Stimulated activated CD4-positive, alpha-beta T cell treated with anti-CD3 and anti-CD28 coated beads, Interleukin-1b, Interleukin-23, amount 100 ng/mL, for 24 hours (primary cell): ENCODE data around the gene ZNF865.

ENCODE experiments used
- DNase-seq, 4 experiments: peaks; one replicate each; pipeline ENCODE4 v3.0.0-alpha.2; 2020; ENCODE audit warnings: low read depth in 4 of 4, low spot score in 1 of 4

ZNF865 gene

GRCh38 chr19:55622242-55622969 is 17.0 kb downstream of the ZNF865 start:
- no peak for DNase-seq

- DNase-seq = no peak
Measured at GRCh38 chr19:55623130-55623529, 17.7 kb downstream of the ZNF865 start.

GRCh38 chr19:55623561-55623960 is 18.1 kb downstream of the ZNF865 start:
- no peak for DNase-seq

GRCh38 chr19:55624109-55625003 is 18.9 kb downstream of the ZNF865 start, which contains the start of gene ZNF784:
ZNF784 (minus strand) TSS chr19:55624566; CDS start chr19:55624561, 5 bp downstream.
- peak; percentile 89 to 96 (median 90) for DNase-seq

GRCh38 chr19:55625004-55625326 is 19.5 kb downstream of the ZNF865 start:
- DNase-seq = no peak

GRCh38 chr19:55626350-55626749 is 20.9 kb downstream of the ZNF865 start:
- no peak for DNase-seq

GRCh38 chr19:55632463-55632834 is 27.0 kb downstream of the ZNF865 start:
- DNase-seq = peak; percentile 82 to 91 (median 86)

- no peak for DNase-seq
Measured at GRCh38 chr19:55633861-55634260, 28.4 kb downstream of the ZNF865 start.

GRCh38 chr19:55635334-55635717 is 29.9 kb downstream of the ZNF865 start:
- no peak for DNase-seq

GRCh38 chr19:55635856-55636440 is 30.5 kb downstream of the ZNF865 start:
- DNase-seq = no peak

GRCh38 chr19:55636723-55637122 is 31.3 kb downstream of the ZNF865 start:
- DNase-seq = no peak

GRCh38 chr19:55637534-55637933 is 32.1 kb downstream of the ZNF865 start:
- no peak for DNase-seq

GRCh38 chr19:55638864-55639359 is 33.5 kb downstream of the ZNF865 start:
- DNase-seq = peak in 1 of 4 experiments; percentile 37

- peak in 1 of 4 experiments; percentile 57 for DNase-seq
Measured at GRCh38 chr19:55640043-55640576, 34.7 kb downstream of the ZNF865 start.

GRCh38 chr19:55640577-55641425 is 35.4 kb downstream of the ZNF865 start, which contains the start of gene ZNF580:
ZNF580 (plus strand) TSS chr19:55641002; CDS start chr19:55642509, 1,507 bp downstream.
- peak in 2 of 4 experiments; percentile 59 to 66 for DNase-seq

GRCh38 chr19:55641426-55642152 is 36.1 kb downstream of the ZNF865 start:
- DNase-seq = no peak

- no peak for DNase-seq
Measured at GRCh38 chr19:55642153-55643002, 36.9 kb downstream of the ZNF865 start.

- peak; percentile 65 to 82 (median 76) for DNase-seq
Measured at GRCh38 chr19:55643003-55643886, 37.8 kb downstream of the ZNF865 start, which contains the start of gene ZNF581. ZNF581 (plus strand) TSS chr19:55643649; CDS start chr19:55644572, 923 bp downstream.
